Endothelial cell of umbilical vein (primary cell): ENCODE measurements around the gene OLFM1. TPM values are rescaled to one million over a fixed set of nuclear protein-coding genes. Genes with fewer than 3 reads are reported as not detected.

Experiments
- BruUV-seq: library from RNA; stranded (reverse); fragments of 400-500 nt; replicated peaks from 2 replicates; lab custom pipeline; 2021; lab: Mats Ljungman, UMichigan
- CTCF ChIA-PET: fragments of 300-600, 350-600 bp; sonication (Branson Sonifier 250); formaldehyde crosslinking; loops from one replicate; lab custom pipeline; 2021; ENCODE audit warnings: antibody characterized with exemption, inconsistent platforms; lab: Charles Lee
- POLR2A ChIA-PET: fragments of 300-600, 350-600 bp; sonication (Branson Sonifier 250); formaldehyde crosslinking; loops from one replicate; lab custom pipeline; 2021; ENCODE audit warnings: antibody characterized with exemption, inconsistent platforms; lab: Charles Lee
- DNase-seq: peaks from one replicate; pipeline ENCODE4 v3.0.0-alpha.2; 2011; ENCODE audit warnings: low read depth, low spot score
- FAIRE-seq: peaks from 2 replicates; lab custom pipeline; 2011; peaks lifted over from hg19 to GRCh38; lab: Jason Lieb, UNC
- H2AFZ ChIP-seq: 2 replicates; pipeline ENCODE4 v1.6.0; 2012; ENCODE audit warnings: low read depth, low read length, control low read depth, inconsistent platforms
- H3K27ac ChIP-seq: 2 replicates; pipeline ENCODE4 v1.5.1; 2011; ENCODE audit warnings: low read depth, mild to moderate bottlenecking, control low read depth, low read length, moderate library complexity; ENCODE audit not compliant: insufficient read depth
- H3K27me3 ChIP-seq, 2 experiments: 2 replicates each; pipeline versions ENCODE4 v1.6.0 to v1.6.1; 2011; ENCODE audit warnings: low read length in 2 of 2, mixed read lengths in 1 of 2; ENCODE audit not compliant: control insufficient read depth in 2 of 2, insufficient read depth in 2 of 2
- H3K36me3 ChIP-seq, 2 experiments: 2 replicates in 1 of 2; 3 replicates in 1 of 2; pipeline ENCODE4 v1.5.1; 2011; ENCODE audit warnings: low read length in 2 of 2, mild to moderate bottlenecking in 1 of 2, moderate library complexity in 1 of 2; ENCODE audit not compliant: control insufficient read depth in 2 of 2, insufficient read depth in 2 of 2; ENCODE audit errors: extremely low read depth in 1 of 2
- H3K4me1 ChIP-seq: 3 replicates; pipeline ENCODE4 v1.5.1; 2011; ENCODE audit warnings: mild to moderate bottlenecking, low read length; ENCODE audit not compliant: control insufficient read depth, insufficient read depth; ENCODE audit errors: extremely low read depth
- H3K4me2 ChIP-seq: 2 replicates; pipeline ENCODE4 v1.6.1; 2011; ENCODE audit warnings: low read length, control low read depth, mixed read lengths; ENCODE audit not compliant: insufficient read depth
- H3K4me3 ChIP-seq, 3 experiments: fragments of 200-600 bp in 1 of 3; sonication (generic), shearing (Covaris generic) in 1 of 3; replicated peaks in 1 of 3; 2 replicates each; pipeline ENCODE4 v1.5.1; 2011 to 2016; ENCODE audit warnings: control low read depth in 3 of 3, low read length in 3 of 3, mild to moderate bottlenecking in 2 of 3, inconsistent platforms in 1 of 3, low read depth in 1 of 3, moderate library complexity in 1 of 3; ENCODE audit not compliant: insufficient read depth in 1 of 3
- H3K79me2 ChIP-seq: 2 replicates; pipeline ENCODE4 v1.6.0; 2012; ENCODE audit warnings: low read length, inconsistent platforms; ENCODE audit not compliant: control insufficient read depth, insufficient read depth
- H3K9ac ChIP-seq: replicated peaks from 2 replicates; pipeline ENCODE3; 2011; ENCODE audit warnings: low read length, control low read depth; ENCODE audit not compliant: insufficient read depth; ENCODE audit errors: extremely low read depth
- H3K9me1 ChIP-seq: replicated peaks from 3 replicates; pipeline ENCODE4 v1.6.0; 2011; ENCODE audit warnings: mild to moderate bottlenecking, low read length; ENCODE audit not compliant: control insufficient read depth, insufficient read depth; ENCODE audit errors: extremely low read depth
- H3K9me3 ChIP-seq: replicated peaks from 2 replicates; pipeline ENCODE4 v1.5.1; 2012; ENCODE audit warnings: low read length, inconsistent platforms; ENCODE audit not compliant: control insufficient read depth, insufficient read depth
- H4K20me1 ChIP-seq: replicated peaks from 2 replicates; pipeline ENCODE3; 2011; ENCODE audit warnings: mild to moderate bottlenecking, low read length; ENCODE audit not compliant: control insufficient read depth, insufficient read depth; ENCODE audit errors: extremely low read depth
- EZH2 ChIP-seq: IDR thresholded peaks from 2 replicates; pipeline ENCODE4 v1.6.1; 2012; ENCODE audit warnings: borderline replicate concordance, low read depth, mild to moderate bottlenecking, moderate library complexity, low read length, inconsistent platforms; ENCODE audit not compliant: severe bottlenecking
- FOS ChIP-seq: IDR thresholded peaks from 2 replicates; pipeline ENCODE4 v1.6.1; 2011; ENCODE audit warnings: mild to moderate bottlenecking, low read length, moderate library complexity, borderline replicate concordance; ENCODE audit not compliant: insufficient read depth
- GATA2 ChIP-seq: IDR thresholded peaks from 2 replicates; pipeline ENCODE4 v1.7.0; 2011; ENCODE audit warnings: low read depth, mild to moderate bottlenecking, moderate library complexity, mixed read lengths, low read length; ENCODE audit not compliant: insufficient read length, insufficient read depth
- JUN ChIP-seq: IDR thresholded peaks from 2 replicates; pipeline ENCODE4 v1.6.1; 2011; ENCODE audit warnings: borderline replicate concordance, low read depth; ENCODE audit not compliant: insufficient read length, insufficient read depth
- MAX ChIP-seq: IDR thresholded peaks from 2 replicates; pipeline ENCODE4 v1.6.1; 2011; ENCODE audit not compliant: insufficient read depth, insufficient read length
- MYC ChIP-seq: IDR thresholded peaks from one replicate; pipeline ENCODE4 v1.6.1; 2011; ENCODE audit warnings: mild to moderate bottlenecking, low read depth, low read length
- POLR2A ChIP-seq: IDR thresholded peaks from 2 replicates; pipeline ENCODE4 v1.6.1; 2012; ENCODE audit warnings: low read depth, mild to moderate bottlenecking, control low read depth, low read length
- POLR2AphosphoS5 ChIP-seq: IDR thresholded peaks from 2 replicates; pipeline ENCODE4 v1.6.1; 2012; ENCODE audit warnings: low read depth, mild to moderate bottlenecking, control low read depth, low read length, moderate library complexity; ENCODE audit not compliant: insufficient read depth
- dilution Hi-C: fragments of 300-500 bp; cut with MboI; formaldehyde crosslinking; loops from one replicate; pipeline ENCODE4 v1.15.0; 2019; ENCODE audit warnings: low sequenced_read_pairs; ENCODE audit not compliant: extremely low pct_ligation_motif_present
- intact Hi-C: fragments of 100-400 bp; cut with micrococcal nuclease; formaldehyde crosslinking; loops from one replicate; pipeline ENCODE4 v1.10.0; 2022
- polyA plus RNA-seq, 4 experiments: library from polyadenylated mRNA; depleted of rRNA in 3 of 4; stranded (reverse) in 3 of 4; unstranded in 1 of 4; fragments of >200 nt; gene quantifications; 2 replicates each; pipeline versions ENCODE4 v1.2.1 to v1.2.3, GENCODE V29; 2011 to 2012; ENCODE audit warnings: missing spikeins in 1 of 4
- total RNA-seq: library from RNA; stranded (reverse); gene quantifications from 2 replicates; pipeline ENCODE4 v1.2.3, GENCODE V29; 2021
- TF ChIP-seq, protein P1 (sequence below), 2 donors: IDR thresholded peaks; 1 replicate in 1 of 2; 2 replicates in 1 of 2; pipeline ENCODE4 v1.5.1; 2011; ENCODE audit warnings: low read length in 2 of 2, mild to moderate bottlenecking in 2 of 2, moderate library complexity in 2 of 2, control low read depth in 1 of 2, inconsistent platforms in 1 of 2, low read depth in 1 of 2; ENCODE audit not compliant: insufficient read depth in 1 of 2; ENCODE audit errors: extremely low read depth in 1 of 2

The OLFM1 gene
- total and polyA plus RNA-seq, 2 donors (not counting 3 experiments of a cell fraction or from before 2014, with no cell fraction given), result 0.07 to 0.95 TPM

GRCh38 chr9:135150981-135151380 lies 63.5 kb downstream of the OLFM1 start:
- ChIA-PET CTCF (no interaction called here), POLR2A (no interaction called here)
- H2AFZ ChIP-seq, result no peak overlapping the region
- H3K4me2 ChIP-seq, result no peak overlapping the region
- H3K4me3 ChIP-seq, result no peak overlapping the region
- DNase-seq (no peak), FAIRE-seq (no peak)
- H3K36me3 ChIP-seq, result no peaks in the 10 kb centered on the region
- H3K4me1 ChIP-seq, result no peaks in the 10 kb centered on the region
- H3K9me1 ChIP-seq, result no peaks in the 10 kb centered on the region
- no peaks in the 10 kb centered on the region for H3K79me2 ChIP-seq
- peaks cover 3% of the 10 kb centered on the region for H3K9me3 ChIP-seq
- intact Hi-C loops, result no loop called here
- no peaks in the 10 kb centered on the region for H4K20me1 ChIP-seq
- no peaks in the 10 kb centered on the region for H3K27me3 ChIP-seq
- no peak overlapping the region for H3K9ac ChIP-seq
- dilution Hi-C loops, result no loop called here
- BruUV-seq, result no TSS peak
- no peak overlapping the region for H3K27ac ChIP-seq
- TF ChIP-seq MYC (no peak), JUN (no peak), GATA2 (no peak), MAX (no peak), FOS (no peak), POLR2A (no peak), EZH2 (no peak), POLR2AphosphoS5 (no peak)
- TF ChIP-seq, protein P1, sequence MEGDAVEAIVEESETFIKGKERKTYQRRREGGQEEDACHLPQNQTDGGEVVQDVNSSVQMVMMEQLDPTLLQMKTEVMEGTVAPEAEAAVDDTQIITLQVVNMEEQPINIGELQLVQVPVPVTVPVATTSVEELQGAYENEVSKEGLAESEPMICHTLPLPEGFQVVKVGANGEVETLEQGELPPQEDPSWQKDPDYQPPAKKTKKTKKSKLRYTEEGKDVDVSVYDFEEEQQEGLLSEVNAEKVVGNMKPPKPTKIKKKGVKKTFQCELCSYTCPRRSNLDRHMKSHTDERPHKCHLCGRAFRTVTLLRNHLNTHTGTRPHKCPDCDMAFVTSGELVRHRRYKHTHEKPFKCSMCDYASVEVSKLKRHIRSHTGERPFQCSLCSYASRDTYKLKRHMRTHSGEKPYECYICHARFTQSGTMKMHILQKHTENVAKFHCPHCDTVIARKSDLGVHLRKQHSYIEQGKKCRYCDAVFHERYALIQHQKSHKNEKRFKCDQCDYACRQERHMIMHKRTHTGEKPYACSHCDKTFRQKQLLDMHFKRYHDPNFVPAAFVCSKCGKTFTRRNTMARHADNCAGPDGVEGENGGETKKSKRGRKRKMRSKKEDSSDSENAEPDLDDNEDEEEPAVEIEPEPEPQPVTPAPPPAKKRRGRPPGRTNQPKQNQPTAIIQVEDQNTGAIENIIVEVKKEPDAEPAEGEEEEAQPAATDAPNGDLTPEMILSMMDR (IDR thresholded peaks at IDR 0.05; ENCODE audit: extremely low read depth in 1 of 2, insufficient read depth in 1 of 2, low read depth in 1 of 2, low read length in 2 of 2), result no peak
